Kidney (tissue), 14 donors: ENCODE data around the gene CYBA. TPM values are rescaled to one million over a fixed set of nuclear protein-coding genes. Genes with fewer than 3 reads are reported as not detected.

ENCODE experiments used
- DNase-seq, 5 donors: peaks; one replicate each; pipeline ENCODE4 v3.0.0-alpha.2; 2013 to 2020
- FAIRE-seq: peaks from 2 replicates; lab custom pipeline; 2012; peaks lifted over from hg19 to GRCh38; lab: Jason Lieb, UNC
- H3K27ac ChIP-seq, 2 donors: one replicate each; pipeline ENCODE4 v1.7.0; 2013; ENCODE audit warnings: low read depth in 2 of 2, low read length in 2 of 2, inconsistent platforms in 1 of 2
- H3K27me3 ChIP-seq: one replicate; pipeline ENCODE4 v1.7.1; 2013; ENCODE audit warnings: low read length, inconsistent platforms; ENCODE audit not compliant: control insufficient read depth, insufficient read depth
- H3K36me3 ChIP-seq, 3 donors: one replicate each; pipeline versions ENCODE4 v1.7.0 to v1.7.1; 2013; ENCODE audit warnings: low read length in 3 of 3, control low read depth in 1 of 3, inconsistent platforms in 1 of 3; ENCODE audit not compliant: insufficient read depth in 3 of 3, control insufficient read depth in 2 of 3
- H3K4me1 ChIP-seq, 3 donors: one replicate each; pipeline versions ENCODE4 v1.7.0 to v1.7.1; 2013; ENCODE audit warnings: low read length in 3 of 3, inconsistent platforms in 1 of 3, low read depth in 1 of 3; ENCODE audit not compliant: control insufficient read depth in 2 of 3, insufficient read depth in 2 of 3
- H3K4me3 ChIP-seq, 3 donors: one replicate each; pipeline versions ENCODE4 v1.7.0 to v1.8.1; 2013; ENCODE audit warnings: low read length in 3 of 3, control low read depth in 1 of 3, inconsistent platforms in 1 of 3
- H3K9ac ChIP-seq, 3 donors: one replicate each; pipeline versions ENCODE4 v1.7.0 to v1.7.1; 2013; ENCODE audit warnings: low read length in 3 of 3, control low read depth in 1 of 3, inconsistent platforms in 1 of 3
- H3K9me3 ChIP-seq, 3 donors: one replicate each; pipeline versions ENCODE4 v1.7.0 to v1.7.1; 2013; ENCODE audit warnings: low read length in 3 of 3, control low read depth in 1 of 3, inconsistent platforms in 1 of 3; ENCODE audit not compliant: control insufficient read depth in 2 of 3, insufficient read depth in 1 of 3
- CTCF ChIP-seq: IDR thresholded peaks from 3 replicates; pipeline ENCODE4 v1.5.1; 2012; ENCODE audit warnings: mild to moderate bottlenecking, moderate library complexity, borderline replicate concordance; ENCODE audit not compliant: insufficient read depth; ENCODE audit errors: extremely low read depth
- intact Hi-C: fragments of 100-400 bp; cut with DNase I; formaldehyde crosslinking; loops from one replicate; pipeline ENCODE4 v1.11.1; 2022
- polyA plus RNA-seq: library from polyadenylated mRNA; stranded (reverse); fragments of 350-450 nt; fragmentation: Illumina TruSeq; extraction: RNeasy Lipid Tissue Mini Kit (QIAGEN cat#74804); gene quantifications from one replicate; pipeline ENCODE4 v1.2.3, GENCODE V29; 2014; ENCODE audit warnings: low read depth, low replicate concordance; ENCODE audit not compliant: insufficient read depth
- total RNA-seq: library from RNA; stranded (reverse); fragmentation: NEBNext Ultra II Directional; extraction: Animal tissue kit (Norgen Biotek cat#: 25700); gene quantifications from one replicate; pipeline ENCODE4 v1.2.1, GENCODE V29; 2021
- donor health status: control.
- donor health status: control.
- donor health status: control.
- donor health status: control.
- donor health status: control.
- donor health status: DM: yes; HTN: yes; CAD: no.
- donor health status: Normal renal cell carcinoma (clear cell type).

Gene CYBA
- total and polyA plus RNA-seq, 2 donors from 2014 or later, result 263 to 395 TPM

GRCh38 chr16:88629835-88630234 is 21.0 kb downstream of the CYBA start:
- DNase-seq (no peak), FAIRE-seq (no peak)
- no peaks in the 10 kb centered on the region for H3K27me3 ChIP-seq
- H3K36me3 ChIP-seq, result peaks cover 0 to 12% (median 3%) of the 10 kb centered on the region in 3 donors
- no peak overlapping the region for H3K27ac ChIP-seq
- no peak for TF ChIP-seq CTCF
- no peak overlapping the region for H3K4me3 ChIP-seq
- intact Hi-C loops, result no loop called here
- H3K4me1 ChIP-seq, result peaks cover 0 to 3% (median 0%) of the 10 kb centered on the region in 3 donors
- no peak overlapping the region for H3K9ac ChIP-seq
- no peaks in the 10 kb centered on the region for H3K9me3 ChIP-seq

GRCh38 chr16:88628512-88628974 is 22.3 kb downstream of the CYBA start:
- H3K9ac ChIP-seq, result no peak overlapping the region
- no peak overlapping the region for H3K27ac ChIP-seq
- FAIRE-seq (no peak), DNase-seq (peak in 1 of 5 donors; percentile 43)
- H3K27me3 ChIP-seq, result no peaks in the 10 kb centered on the region
- intact Hi-C loops, result no loop called here
- H3K4me3 ChIP-seq, result no peak overlapping the region
- H3K9me3 ChIP-seq, result no peaks in the 10 kb centered on the region
- peak; percentile 9 for TF ChIP-seq CTCF
- peaks cover 0 to 22% (median 5%) of the 10 kb centered on the region in 3 donors for H3K36me3 ChIP-seq
- no peaks in the 10 kb centered on the region for H3K4me1 ChIP-seq

GRCh38 chr16:88627531-88628411 is 23.1 kb downstream of the CYBA start:
- DNase-seq (no peak), FAIRE-seq (no peak)
- Histone ChIP-seq H3K9ac (no peak overlapping the region), H3K9me3 (no peaks in the 10 kb centered on the region), H3K4me3 (no peak overlapping the region), H3K27ac (no peak overlapping the region), H3K4me1 (no peaks in the 10 kb centered on the region), H3K27me3 (no peaks in the 10 kb centered on the region), H3K36me3 (peaks cover 0 to 30% (median 7%) of the 10 kb centered on the region in 3 donors)
- intact Hi-C loops, result no loop called here
- TF ChIP-seq CTCF, result no peak
